ENCODE measurements around the gene GRIN3A. TPM values are rescaled to one million over a fixed set of nuclear protein-coding genes. Genes with fewer than 3 reads are reported as not detected.

Gene GRIN3A
- total RNA-seq, 1 experiment from 2014 or later, result not detected

DNA sequence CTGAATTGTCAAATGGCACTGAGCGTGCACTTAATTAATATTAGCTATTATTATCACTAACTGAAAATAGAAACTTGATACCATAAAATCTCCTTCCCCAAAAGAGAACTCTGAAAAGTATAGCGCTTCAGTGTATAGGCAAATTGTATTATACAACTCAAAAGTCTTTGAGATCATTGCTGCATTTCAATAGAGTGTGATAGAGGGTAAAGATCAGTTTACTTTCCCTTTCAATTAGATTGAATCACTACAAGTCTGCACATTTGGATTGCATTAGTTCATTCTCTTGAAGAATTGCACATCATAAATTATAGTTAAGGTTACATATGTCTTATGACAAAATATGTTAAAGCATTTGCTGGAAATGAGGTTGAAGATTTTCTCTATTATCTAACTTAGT is 13.4 kb upstream of the GRIN3A start:
- Histone ChIP-seq H3K4ac (ENCODE audit: low read depth, low read length) (no peak overlapping the region), H2BK12ac (ENCODE audit: insufficient read length, low read depth, low read length) (no peak overlapping the region), H3K4me1 (ENCODE audit: insufficient read depth, low read length) (no peaks in the 10 kb centered on the region), H3K79me2 (ENCODE audit: insufficient read depth, low read length) (no peaks in the 10 kb centered on the region), H3K27ac (ENCODE audit: insufficient read length, low read depth, low read length) (no peak overlapping the region), H4K91ac (ENCODE audit: insufficient read length, low read depth, low read length) (no peak overlapping the region), H3K9ac (ENCODE audit: extremely low read depth, insufficient read length, low read length) (no peak overlapping the region), H3K56ac (ENCODE audit: insufficient read length, low read depth, low read length) (no peak overlapping the region), H3K9me3 (ENCODE audit: control insufficient read depth, low read depth, low read length) (no peaks in the 10 kb centered on the region), H2AK5ac (ENCODE audit: insufficient read length, low read length) (no peak overlapping the region), H4K5ac (ENCODE audit: insufficient read length, low read depth, low read length) (no peak overlapping the region), H3K18ac (ENCODE audit: insufficient read length, low read depth, low read length) (no peak overlapping the region), H2BK120ac (ENCODE audit: low read depth, low read length, poor library complexity, severe bottlenecking) (no peak overlapping the region), H3K23ac (ENCODE audit: insufficient read length, low read depth, low read length) (no peak overlapping the region), H3K79me1 (ENCODE audit: insufficient read depth, low read depth, low read length, poor library complexity, severe bottlenecking) (no peaks in the 10 kb centered on the region), H3K27me3 (ENCODE audit: insufficient read depth, low read length) (no peaks in the 10 kb centered on the region), H3T11ph (ENCODE audit: low read length) (no peak overlapping the region), H4K20me1 (ENCODE audit: control insufficient read depth, insufficient read depth, insufficient read length) (no peaks in the 10 kb centered on the region), H2BK5ac (ENCODE audit: insufficient read length, low read length) (no peak overlapping the region), H2BK15ac (ENCODE audit: low read depth, low read length) (no peak overlapping the region), H4K8ac (replicated peaks; ENCODE audit: insufficient read length, low read depth, low read length) (no peak overlapping the region), H2AFZ (ENCODE audit: low read length) (no peak overlapping the region), H2BK20ac (ENCODE audit: low read depth, low read length, poor library complexity, severe bottlenecking) (no peak overlapping the region), H3K23me2 (ENCODE audit: insufficient read length, low read depth, low read length, poor library complexity, severe bottlenecking) (no peaks in the 10 kb centered on the region), H3K14ac (ENCODE audit: insufficient read depth, low read length) (no peak overlapping the region), H3K4me2 (ENCODE audit: insufficient read depth, insufficient read length, low read length) (no peak overlapping the region)
- TF ChIP-seq, protein P1, sequence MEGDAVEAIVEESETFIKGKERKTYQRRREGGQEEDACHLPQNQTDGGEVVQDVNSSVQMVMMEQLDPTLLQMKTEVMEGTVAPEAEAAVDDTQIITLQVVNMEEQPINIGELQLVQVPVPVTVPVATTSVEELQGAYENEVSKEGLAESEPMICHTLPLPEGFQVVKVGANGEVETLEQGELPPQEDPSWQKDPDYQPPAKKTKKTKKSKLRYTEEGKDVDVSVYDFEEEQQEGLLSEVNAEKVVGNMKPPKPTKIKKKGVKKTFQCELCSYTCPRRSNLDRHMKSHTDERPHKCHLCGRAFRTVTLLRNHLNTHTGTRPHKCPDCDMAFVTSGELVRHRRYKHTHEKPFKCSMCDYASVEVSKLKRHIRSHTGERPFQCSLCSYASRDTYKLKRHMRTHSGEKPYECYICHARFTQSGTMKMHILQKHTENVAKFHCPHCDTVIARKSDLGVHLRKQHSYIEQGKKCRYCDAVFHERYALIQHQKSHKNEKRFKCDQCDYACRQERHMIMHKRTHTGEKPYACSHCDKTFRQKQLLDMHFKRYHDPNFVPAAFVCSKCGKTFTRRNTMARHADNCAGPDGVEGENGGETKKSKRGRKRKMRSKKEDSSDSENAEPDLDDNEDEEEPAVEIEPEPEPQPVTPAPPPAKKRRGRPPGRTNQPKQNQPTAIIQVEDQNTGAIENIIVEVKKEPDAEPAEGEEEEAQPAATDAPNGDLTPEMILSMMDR (conservative IDR thresholded peaks at IDR 0.05), result no peak
- Mint-ChIP-seq H3K4me1 (peaks cover 2 to 3% of the 10 kb centered on the region in 2 experiments), H3K27ac (no peak overlapping the region), H3K9me3 (no peaks in the 10 kb centered on the region), H3K36me3 (ENCODE audit: insufficient read depth in 1 of 3, low read depth in 3 of 3) (no peaks in the 10 kb centered on the region; a peak in 1 of 7 replicates), H3K4me3 (no peak overlapping the region), H3K27me3 (ENCODE audit: low read depth) (no peaks in the 10 kb centered on the region; the same call in 1 of the 2 replicates)
- WGBS (ENCODE audit: extremely low coverage, insufficient read length, low lambda C conversion rate), result no CpG with 5 or more reads among the region's 2 CpGs
- no peak for DNase-seq

Measured in H9 (cell line).